ENCODE measurements around the gene TRAPPC12.

GRCh38 chr2:3434654-3435053 is 55.2 kb downstream of the TRAPPC12 start:
- TF ChIP-seq POLR2A (IDR thresholded peaks at IDR 0.05; ENCODE audit: low read depth, low read length) (no peak), POLR2AphosphoS5 (IDR thresholded peaks at IDR 0.05; ENCODE audit: low read depth, low read length) (no peak), TAF1 (IDR thresholded peaks at IDR 0.05; ENCODE audit: borderline replicate concordance, low read depth, low read length) (no peak)

Data from GM12892 (cell line).